WTC11 (cell line): ENCODE data around the gene RAB5IF.

Experiments
- MYBL2 ChIP-seq: sonication (generic); formaldehyde crosslinking; IDR thresholded peaks from 2 replicates; pipeline ENCODE4 v1.8.1; 2023; ENCODE audit warnings: mild to moderate bottlenecking, moderate library complexity, missing genetic modification reagents
- NFYB ChIP-seq: sonication (generic); formaldehyde crosslinking; conservative IDR thresholded peaks from 2 replicates; pipeline ENCODE4 v1.8.0; 2022; ENCODE audit warnings: low read depth, missing genetic modification reagents
- TF ChIP-seq, protein P1 (sequence below): sonication (generic); formaldehyde crosslinking; IDR thresholded peaks from 2 replicates; pipeline ENCODE4 v1.8.1; 2022; ENCODE audit warnings: missing genetic modification reagents, borderline replicate concordance
- TF ChIP-seq, protein P2 (sequence below): fragments of 200-600 bp; IDR thresholded peaks from 2 replicates; pipeline ENCODE4 v1.8.0; 2022; ENCODE audit warnings: antibody characterized with exemption

DNA sequence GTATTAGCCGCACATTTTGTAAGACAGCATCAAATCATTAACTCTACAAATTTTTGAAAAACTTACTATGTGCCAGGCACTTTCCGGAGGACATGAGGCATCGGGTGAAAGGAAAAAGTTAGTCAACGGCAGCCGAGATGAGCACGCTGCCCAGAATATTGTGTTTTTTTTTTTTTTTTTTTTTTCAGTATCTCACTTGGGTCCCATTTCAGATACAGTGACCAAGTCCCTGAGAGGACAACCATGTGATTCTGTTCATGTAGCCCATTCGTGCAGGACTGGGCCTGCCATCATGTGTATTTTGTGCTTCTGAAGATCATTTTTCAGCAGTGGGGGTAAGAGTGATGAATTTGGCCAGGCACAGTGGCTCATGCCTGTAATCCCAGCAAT lies 39.1 kb downstream of the RAB5IF start:
- no peak for TF ChIP-seq MYBL2 (CRISPR knock-in tag)
- TF ChIP-seq, protein P1, sequence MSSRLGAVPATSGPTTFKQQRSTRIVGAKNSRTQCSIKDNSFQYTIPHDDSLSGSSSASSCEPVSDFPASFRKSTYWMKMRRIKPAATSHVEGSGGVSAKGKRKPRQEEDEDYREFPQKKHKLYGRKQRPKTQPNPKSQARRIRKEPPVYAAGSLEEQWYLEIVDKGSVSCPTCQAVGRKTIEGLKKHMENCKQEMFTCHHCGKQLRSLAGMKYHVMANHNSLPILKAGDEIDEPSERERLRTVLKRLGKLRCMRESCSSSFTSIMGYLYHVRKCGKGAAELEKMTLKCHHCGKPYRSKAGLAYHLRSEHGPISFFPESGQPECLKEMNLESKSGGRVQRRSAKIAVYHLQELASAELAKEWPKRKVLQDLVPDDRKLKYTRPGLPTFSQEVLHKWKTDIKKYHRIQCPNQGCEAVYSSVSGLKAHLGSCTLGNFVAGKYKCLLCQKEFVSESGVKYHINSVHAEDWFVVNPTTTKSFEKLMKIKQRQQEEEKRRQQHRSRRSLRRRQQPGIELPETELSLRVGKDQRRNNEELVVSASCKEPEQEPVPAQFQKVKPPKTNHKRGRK (CRISPR knock-in tag): no peak
- TF ChIP-seq NFYB (CRISPR knock-in tag): no peak
- TF ChIP-seq, protein P2, sequence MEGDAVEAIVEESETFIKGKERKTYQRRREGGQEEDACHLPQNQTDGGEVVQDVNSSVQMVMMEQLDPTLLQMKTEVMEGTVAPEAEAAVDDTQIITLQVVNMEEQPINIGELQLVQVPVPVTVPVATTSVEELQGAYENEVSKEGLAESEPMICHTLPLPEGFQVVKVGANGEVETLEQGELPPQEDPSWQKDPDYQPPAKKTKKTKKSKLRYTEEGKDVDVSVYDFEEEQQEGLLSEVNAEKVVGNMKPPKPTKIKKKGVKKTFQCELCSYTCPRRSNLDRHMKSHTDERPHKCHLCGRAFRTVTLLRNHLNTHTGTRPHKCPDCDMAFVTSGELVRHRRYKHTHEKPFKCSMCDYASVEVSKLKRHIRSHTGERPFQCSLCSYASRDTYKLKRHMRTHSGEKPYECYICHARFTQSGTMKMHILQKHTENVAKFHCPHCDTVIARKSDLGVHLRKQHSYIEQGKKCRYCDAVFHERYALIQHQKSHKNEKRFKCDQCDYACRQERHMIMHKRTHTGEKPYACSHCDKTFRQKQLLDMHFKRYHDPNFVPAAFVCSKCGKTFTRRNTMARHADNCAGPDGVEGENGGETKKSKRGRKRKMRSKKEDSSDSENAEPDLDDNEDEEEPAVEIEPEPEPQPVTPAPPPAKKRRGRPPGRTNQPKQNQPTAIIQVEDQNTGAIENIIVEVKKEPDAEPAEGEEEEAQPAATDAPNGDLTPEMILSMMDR: no peak
